K562 (cell line): ENCODE results near the gene TUBA1B. TPM values are rescaled to one million over a fixed set of nuclear protein-coding genes. Genes with fewer than 3 reads are reported as not detected.
A peak's percentile ranks its signal among the peaks of the same experiment; 100 is the strongest.

Source experiments
- BCLAF1 ChIP-seq, 2 experiments: fragments of 450-650 bp in 1 of 2; IDR thresholded peaks; 2 replicates each; pipeline ENCODE4 v1.6.1; 2011 to 2017; ENCODE audit warnings: low read depth in 2 of 2, antibody characterized with exemption in 1 of 2, borderline replicate concordance in 1 of 2, low read length in 1 of 2, mild to moderate bottlenecking in 1 of 2, mixed read lengths in 1 of 2; ENCODE audit not compliant: control insufficient read depth in 1 of 2
- MAFF ChIP-seq: IDR thresholded peaks from 2 replicates; pipeline ENCODE4 v1.6.1; 2012; ENCODE audit warnings: low read length, improper control_type of control experiment
- ZFX ChIP-seq: sonication (generic); formaldehyde crosslinking; IDR thresholded peaks from 2 replicates; pipeline ENCODE4 v1.8.0; 2022; ENCODE audit warnings: mild to moderate bottlenecking, missing genetic modification reagents, moderate library complexity
- polyA plus RNA-seq, 8 experiments: library from polyadenylated mRNA; depleted of rRNA in 4 of 8; stranded (reverse) in 5 of 8; unstranded in 3 of 8; fragments of >200 nt; fragmentation: Nextera tagmentation in 2 of 8; fragmentation: Illumina TruSeq in 1 of 8; extraction: Ambion mirVana in 2 of 8; extraction: Trizol in 1 of 8; gene quantifications; 2 replicates each; pipeline versions ENCODE4 v1.2.1 to v1.2.3, GENCODE V29; 2011 to 2014; ENCODE audit warnings: inconsistent platforms in 1 of 8, missing spikeins in 1 of 8
- total RNA-seq, 7 experiments: library from RNA; depleted of rRNA in 6 of 7; stranded (reverse); fragments of >200 nt in 6 of 7; fragmentation: Illumina TruSeq in 2 of 7; extraction: Trizol in 2 of 7; gene quantifications; 2 replicates each; pipeline versions ENCODE4 v1.2.1 to v1.2.3, GENCODE V29; 2011 to 2021; ENCODE audit warnings: low replicate concordance in 1 of 7

The TUBA1B gene
- total and polyA plus RNA-seq, 9 of the 15 experiments (the other 6 are each of a cell fraction or from before 2014, with no cell fraction given) = 2,189 to 4,624 (median 2,628) TPM

GRCh38 chr12:49091056-49091835 lies 39.9 kb downstream of the TUBA1B start (continued):
- no peak for TF ChIP-seq BCLAF1 (IDR thresholded peaks at IDR 0.05; ENCODE audit: borderline replicate concordance in 1 of 2, control insufficient read depth in 1 of 2, low read depth in 2 of 2, low read length in 1 of 2)
- TF ChIP-seq ZFX = peak; percentile 27; the same call in 1 of the 2 replicates
- TF ChIP-seq MAFF = no peak
